PC-9 (cell line): ENCODE measurements around the gene CCDC102B. TPM values are rescaled to one million over a fixed set of nuclear protein-coding genes. Genes with fewer than 3 reads are reported as not detected.

Source experiments
- BruUV-seq: library from RNA; stranded (reverse); fragments of 400-500 nt; replicated peaks from 2 replicates; lab custom pipeline; 2021; lab: Mats Ljungman, UMichigan
- CTCF ChIA-PET: fragments of 300-600 bp; sonication (Branson Sonifier 250); formaldehyde crosslinking; loops from one replicate; lab custom pipeline; 2022; ENCODE audit warnings: antibody characterized with exemption; lab: Charles Lee
- POLR2A ChIA-PET: fragments of 300-600 bp; sonication (Branson Sonifier 250); formaldehyde crosslinking; loops from one replicate; lab custom pipeline; 2022; ENCODE audit warnings: antibody characterized with exemption; ENCODE audit not compliant: unreplicated experiment; lab: Charles Lee
- DNase-seq, 2 experiments: peaks; one replicate each; pipeline versions ENCODE4 v3.0.0 to v3.0.0-alpha.2; 2015 to 2022; ENCODE audit warnings: mixed read lengths in 1 of 2
- H2AFZ ChIP-seq: fragments of 200-600 bp; sonication (generic); 2 replicates; pipeline ENCODE4 v1.8.1; 2017; ENCODE audit warnings: antibody characterized with exemption
- H3F3A ChIP-seq: fragments of 200-600 bp; sonication (generic); 2 replicates; pipeline ENCODE4 v1.8.1; 2017; ENCODE audit warnings: antibody characterized with exemption, mild to moderate bottlenecking, low read depth; ENCODE audit not compliant: insufficient read depth
- H3K27ac ChIP-seq: fragments of 200-600 bp; sonication (generic); 2 replicates; pipeline ENCODE4 v1.6.1; 2016; ENCODE audit warnings: mixed run types
- H3K27me3 ChIP-seq: fragments of 200-600 bp; sonication (generic); 2 replicates; pipeline ENCODE4 v1.6.1; 2016; ENCODE audit warnings: low read depth, mixed run types; ENCODE audit not compliant: insufficient read depth
- H3K36me3 ChIP-seq: fragments of 200-600 bp; sonication (generic); 2 replicates; pipeline ENCODE4 v1.6.1; 2016; ENCODE audit warnings: low read depth, mixed run types
- H3K4me1 ChIP-seq: fragments of 200-600 bp; sonication (generic); replicated peaks from 2 replicates; pipeline ENCODE4 v1.6.1; 2016; ENCODE audit warnings: mixed run types; ENCODE audit not compliant: insufficient read depth
- H3K4me2 ChIP-seq: fragments of 200-600 bp; sonication (generic); 2 replicates; pipeline ENCODE4 v1.6.1; 2017; ENCODE audit warnings: mixed run types
- H3K4me3 ChIP-seq: fragments of 200-600 bp; sonication (generic); 2 replicates; pipeline ENCODE4 v1.6.1; 2016; ENCODE audit warnings: mixed run types
- H3K79me2 ChIP-seq: fragments of 200-600 bp; sonication (generic); 2 replicates; pipeline ENCODE4 v1.6.1; 2017; ENCODE audit warnings: low read depth, mixed run types
- H3K9me2 ChIP-seq: fragments of 200-600 bp; sonication (generic); 2 replicates; pipeline ENCODE4 v1.8.1; 2017; ENCODE audit warnings: mild to moderate bottlenecking; ENCODE audit not compliant: insufficient read depth
- H3K9me3 ChIP-seq: fragments of 200-600 bp; sonication (generic); 2 replicates; pipeline ENCODE4 v1.8.1; 2016; ENCODE audit warnings: low read depth; ENCODE audit not compliant: insufficient read depth
- H4K20me1 ChIP-seq: fragments of 200-600 bp; sonication (generic); 2 replicates; pipeline ENCODE4 v1.8.1; 2017; ENCODE audit not compliant: insufficient read depth
- CTCF ChIP-seq: fragments of 200-600 bp; sonication (generic); conservative IDR thresholded peaks from 2 replicates; pipeline ENCODE4 v1.6.1; 2017; ENCODE audit warnings: mixed run types, antibody characterized with exemption, mild to moderate bottlenecking, moderate library complexity
- EZH2 ChIP-seq: fragments of 200-600 bp; sonication (generic); IDR thresholded peaks from 2 replicates; pipeline ENCODE4 v1.8.0; 2017; ENCODE audit warnings: antibody characterized with exemption, low read depth
- intact Hi-C: fragments of 100-400 bp; cut with micrococcal nuclease; formaldehyde crosslinking; loops from one replicate; pipeline ENCODE4 v1.10.0; 2022; ENCODE audit not compliant: unreplicated experiment
- total RNA-seq: library from RNA; stranded (reverse); gene quantifications from 2 replicates; pipeline ENCODE4 v1.2.3, GENCODE V29; 2021

The CCDC102B gene
- total RNA-seq, 1 experiment from 2014 or later, result 1.9 TPM

GRCh38 chr18:69032009-69032408, 234.1 kb downstream of the CCDC102B start:
- Histone ChIP-seq H2AFZ (no peak overlapping the region), H4K20me1 (no peaks in the 10 kb centered on the region), H3K4me1 (no peaks in the 10 kb centered on the region), H3K27ac (no peak overlapping the region), H3K36me3 (no peaks in the 10 kb centered on the region), H3K27me3 (no peaks in the 10 kb centered on the region), H3K4me2 (no peak overlapping the region), H3F3A (no peaks in the 10 kb centered on the region), H3K79me2 (no peaks in the 10 kb centered on the region), H3K9me3 (no peaks in the 10 kb centered on the region), H3K9me2 (no peaks in the 10 kb centered on the region), H3K4me3 (no peak overlapping the region)
- BruUV-seq, result no TSS peak
- ChIA-PET POLR2A (interaction anchor here (0.6 kb wide), 1 partner anchor 1783 kb away, joined by 5 read pairs; no protein-coding TSS in a partner anchor), CTCF (no interaction called here)
- TF ChIP-seq CTCF, result no peak
- no peak for TF ChIP-seq EZH2
- no peak for DNase-seq
- intact Hi-C loops, result no loop called here

GRCh38 chr18:69035756-69036155, 237.9 kb downstream of the CCDC102B start:
- Histone ChIP-seq H2AFZ (no peak overlapping the region), H3K27ac (no peak overlapping the region), H3K79me2 (no peaks in the 10 kb centered on the region), H3K27me3 (no peaks in the 10 kb centered on the region), H3K4me3 (no peak overlapping the region), H3K4me1 (no peaks in the 10 kb centered on the region), H3K9me2 (no peaks in the 10 kb centered on the region), H4K20me1 (no peaks in the 10 kb centered on the region), H3K4me2 (no peak overlapping the region), H3K9me3 (no peaks in the 10 kb centered on the region), H3K36me3 (no peaks in the 10 kb centered on the region), H3F3A (no peaks in the 10 kb centered on the region)
- CTCF ChIA-PET, result no interaction called here
- intact Hi-C loops, result no loop called here
- no TSS peak for BruUV-seq
- DNase-seq, result no peak
- no peak for TF ChIP-seq CTCF
- no peak for TF ChIP-seq EZH2
- POLR2A ChIA-PET, result no interaction called here

- ChIA-PET POLR2A (no interaction called here), CTCF (no interaction called here)
- no TSS peak for BruUV-seq
- H2AFZ ChIP-seq, result no peak overlapping the region
- H3F3A ChIP-seq, result no peaks in the 10 kb centered on the region
- no peak overlapping the region for H3K27ac ChIP-seq
- no peak for DNase-seq
- intact Hi-C loops, result no loop called here
- no peaks in the 10 kb centered on the region for H3K4me1 ChIP-seq
- no peaks in the 10 kb centered on the region for H3K9me3 ChIP-seq
- H3K4me2 ChIP-seq, result no peak overlapping the region
- no peaks in the 10 kb centered on the region for H3K79me2 ChIP-seq
- no peaks in the 10 kb centered on the region for H3K27me3 ChIP-seq
- no peak for TF ChIP-seq EZH2
- no peak for TF ChIP-seq CTCF
- H3K9me2 ChIP-seq, result no peaks in the 10 kb centered on the region
- no peaks in the 10 kb centered on the region for H3K36me3 ChIP-seq
- no peaks in the 10 kb centered on the region for H4K20me1 ChIP-seq
- H3K4me3 ChIP-seq, result no peak overlapping the region
Observed at GRCh38 chr18:69044215-69044614, 246.3 kb downstream of the CCDC102B start.
